HS-5 (cell line): ENCODE data around the gene FAM83F.

Source experiments
- DNase-seq: peaks from one replicate; pipeline ENCODE4 v3.0.0-alpha.2; 2012; ENCODE audit warnings: low read depth

The FAM83F gene

GRCh38 chr22:40036126-40036525, 41.4 kb downstream of the FAM83F start:
- no peak for DNase-seq

- no peak for DNase-seq
These were observed 42.0 kb downstream of the FAM83F start for GRCh38 chr22:40036591-40037225.

GRCh38 chr22:40037320-40037719, 42.6 kb downstream of the FAM83F start:
- no peak for DNase-seq

GRCh38 chr22:40039482-40040115, 44.8 kb downstream of the FAM83F start:
- no peak for DNase-seq

GRCh38 chr22:40040927-40041326, 46.2 kb downstream of the FAM83F start:
- no peak for DNase-seq

GRCh38 chr22:40041366-40042137, 46.8 kb downstream of the FAM83F start:
- no peak for DNase-seq

- DNase-seq, result no peak
These were observed 47.6 kb downstream of the FAM83F start for GRCh38 chr22:40042312-40042711.

- no peak for DNase-seq
These were observed 48.3 kb downstream of the FAM83F start for GRCh38 chr22:40043081-40043480.

GRCh38 chr22:40043793-40044101, 49.0 kb downstream of the FAM83F start:
- no peak for DNase-seq

GRCh38 chr22:40044102-40044869, 49.5 kb downstream of the FAM83F start:
- DNase-seq, result peak; percentile 98

- no peak for DNase-seq
These were observed 50.4 kb downstream of the FAM83F start for GRCh38 chr22:40044870-40045834.

- DNase-seq, result no peak
These were observed 51.4 kb downstream of the FAM83F start for GRCh38 chr22:40046126-40046525.

- DNase-seq, result no peak
These were observed 55.5 kb downstream of the FAM83F start for GRCh38 chr22:40050258-40050657.

GRCh38 chr22:40051322-40051721, 56.6 kb downstream of the FAM83F start:
- DNase-seq, result no peak

- DNase-seq, result no peak
These were observed 58.7 kb downstream of the FAM83F start for GRCh38 chr22:40053460-40053859.

GRCh38 chr22:40054486-40054885, 59.7 kb downstream of the FAM83F start:
- no peak for DNase-seq

GRCh38 chr22:40055143-40055883, 60.6 kb downstream of the FAM83F start:
- no peak for DNase-seq

GRCh38 chr22:40056154-40056553, 61.4 kb downstream of the FAM83F start:
- no peak for DNase-seq

GRCh38 chr22:40056559-40056958, 61.8 kb downstream of the FAM83F start:
- DNase-seq, result no peak

GRCh38 chr22:40057652-40058051, 62.9 kb downstream of the FAM83F start:
- DNase-seq, result no peak

- DNase-seq, result no peak
These were observed 63.5 kb downstream of the FAM83F start for GRCh38 chr22:40058265-40058664.
